ENCODE measurements around the gene NAALADL2. TPM values are rescaled to one million over a fixed set of nuclear protein-coding genes. Genes with fewer than 3 reads are reported as not detected.

Gene NAALADL2
- total and polyA plus RNA-seq, 2 of the 4 experiments (the other 2 are of a cell fraction) = 3.8 to 19.2 TPM

DNA sequence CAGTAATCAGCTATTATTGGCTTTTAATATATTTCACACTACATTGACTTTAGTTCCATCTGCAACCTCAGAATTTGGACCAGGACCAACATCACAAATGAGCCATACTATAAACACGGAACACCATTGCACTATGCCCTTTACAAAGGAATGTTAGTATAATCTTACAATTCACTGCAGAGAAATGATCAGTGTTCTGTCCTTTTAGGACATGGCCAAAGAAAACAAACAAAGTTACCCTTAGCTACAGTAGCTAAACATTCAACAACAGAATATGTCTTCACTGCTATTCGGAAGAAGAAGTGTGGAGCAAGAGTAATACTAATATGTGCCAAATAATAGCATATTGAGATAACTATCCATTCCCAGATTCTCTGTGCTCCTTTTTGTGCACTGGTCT is 90.4 kb downstream of the NAALADL2 start:
- peak overlapping the region; percentile 95 for H3K18ac ChIP-seq (ENCODE audit: low read depth, low read length)
- no peak overlapping the region for H3K9ac ChIP-seq (ENCODE audit: low read depth, low read length)
- H3K27me3 ChIP-seq (ENCODE audit: control insufficient read depth, insufficient read depth, low read length) = no peaks in the 10 kb centered on the region
- CTCF ChIA-PET = no interaction called here
- peak overlapping the region; percentile 71; the same call in 1 of the 2 replicates for H3K23ac ChIP-seq (ENCODE audit: low read depth, low read length)
- peak overlapping the region; percentile 86 for H3K27ac ChIP-seq (ENCODE audit: insufficient read depth, low read length)
- H3K56ac ChIP-seq (ENCODE audit: extremely low read depth, insufficient read depth, low read length) = peak overlapping the region; percentile 67
- H4K5ac ChIP-seq (ENCODE audit: low read depth, low read length) = peak overlapping the region; percentile 91
- peak overlapping the region; percentile 91 for H3K4ac ChIP-seq (ENCODE audit: low read depth, low read length)
- H3K4me3 ChIP-seq (ENCODE audit: insufficient read depth, low read depth, low read length) = no peak overlapping the region
- intact Hi-C loops (cut with micrococcal nuclease) (loop anchor here (2.0 to 5.0 kb wide), 4 partner anchors 198 to 509 kb away; no protein-coding TSS in a partner anchor), dilution Hi-C loops (cut with HindIII; ENCODE audit: low sequenced_read_pairs, unreplicated experiment) (no loop called here), in situ Hi-C loops (cut with MboI; ENCODE audit: low sequenced_read_pairs) (no loop called here)
- H2BK15ac ChIP-seq (ENCODE audit: low read depth, low read length) = peak overlapping the region; percentile 82; the same call in 2 of the 3 replicates
- no peaks in the 10 kb centered on the region for H4K20me1 ChIP-seq (ENCODE audit: insufficient read depth, low read length)
- H3K36me3 ChIP-seq (ENCODE audit: control insufficient read depth, insufficient read depth, low read length) = no peaks in the 10 kb centered on the region
- POLR2A ChIA-PET (ENCODE audit: unreplicated experiment) = no interaction called here
- no peak overlapping the region for H2AK9ac ChIP-seq (replicated peaks; ENCODE audit: low read depth, low read length, poor library complexity)
- H2AFZ ChIP-seq (replicated peaks; ENCODE audit: low read length, poor library complexity) = no peak overlapping the region
- H3K79me1 ChIP-seq (ENCODE audit: low read depth in 1 of 2, low read length in 2 of 2) = peaks cover 0 to 16% of the 10 kb centered on the region in 2 experiments; a peak in 1 of 4 replicates
- peak overlapping the region; percentile 97 for H2BK20ac ChIP-seq (ENCODE audit: low read depth, low read length)
- H4K8ac ChIP-seq (ENCODE audit: low read depth in 2 of 2, low read length in 2 of 2) = peak overlapping the region; percentile 70 to 82; a peak in 3 of 4 replicates
- peak overlapping the region; percentile 100 for H2BK5ac ChIP-seq (ENCODE audit: low read depth, low read length, poor library complexity, severe bottlenecking)
- BruUV-seq (replicated peaks) = no TSS peak
- H4K91ac ChIP-seq (ENCODE audit: insufficient read depth, low read depth, low read length) = peak overlapping the region; percentile 94
- H3K14ac ChIP-seq (replicated peaks; ENCODE audit: low read depth, low read length) = peak overlapping the region; percentile 79
- DNase-seq (peak; percentile 97), ATAC-seq (ENCODE audit: low read depth) (peak; percentile 72)
- peak; percentile 83 for TF ChIP-seq RCOR1 (IDR thresholded peaks at IDR 0.05; ENCODE audit: insufficient replicate concordance, low read length)
- peak; percentile 65; the same call in 1 of the 2 replicates for TF ChIP-seq FOS (IDR thresholded peaks at IDR 0.05; ENCODE audit: low read depth, low read length)
- no peak for TF ChIP-seq MAFK (IDR thresholded peaks at IDR 0.05; ENCODE audit: low read depth, low read length)
- peak; percentile 10; the same call in 1 of the 2 replicates for TF ChIP-seq RAD21 (IDR thresholded peaks at IDR 0.05; ENCODE audit: low read length)
- TF ChIP-seq MAZ (IDR thresholded peaks at IDR 0.05; ENCODE audit: borderline replicate concordance, low read depth, low read length) = no peak
- peak; percentile 93 for TF ChIP-seq CEBPB (IDR thresholded peaks at IDR 0.05; ENCODE audit: low read depth, low read length)
- peak; percentile 59; the same call in 1 of the 2 replicates for TF ChIP-seq BHLHE40 (IDR thresholded peaks at IDR 0.05; ENCODE audit: low read depth, low read length)
- no peak; the same call in 1 of the 2 replicates for TF ChIP-seq NFE2L2 (IDR thresholded peaks at IDR 0.05; ENCODE audit: low read depth, low read length)
- peak overlapping the region; percentile 30 for H2AK5ac ChIP-seq (ENCODE audit: low read depth, low read length)
- 0% methylated on average over 1 of the region's 2 CpGs; no CpG with 5 or more reads in 1 of the 2 experiments for WGBS, 2 experiments (ENCODE audit: extremely low coverage in 2 of 2, insufficient read length in 1 of 2)
- peak overlapping the region; percentile 100 for H2BK120ac ChIP-seq (ENCODE audit: low read depth, low read length)
- peaks cover 2% of the 10 kb centered on the region; the same call in 1 of the 2 replicates for H3K9me3 ChIP-seq (ENCODE audit: control insufficient read depth, insufficient read depth, low read length)
- H3K4me1 ChIP-seq (ENCODE audit: control insufficient read depth, insufficient read depth, low read length) = peaks cover 11% of the 10 kb centered on the region
- peak overlapping the region; percentile 25; the same call in 1 of the 2 replicates for H3K4me2 ChIP-seq (ENCODE audit: low read depth, low read length)
- peaks cover under 1% of the 10 kb centered on the region for H3K9me1 ChIP-seq (ENCODE audit: insufficient read depth, low read length)

Data from IMR-90 (cell line).